ENCODE measurements around the gene MTRF1L.

DNA sequence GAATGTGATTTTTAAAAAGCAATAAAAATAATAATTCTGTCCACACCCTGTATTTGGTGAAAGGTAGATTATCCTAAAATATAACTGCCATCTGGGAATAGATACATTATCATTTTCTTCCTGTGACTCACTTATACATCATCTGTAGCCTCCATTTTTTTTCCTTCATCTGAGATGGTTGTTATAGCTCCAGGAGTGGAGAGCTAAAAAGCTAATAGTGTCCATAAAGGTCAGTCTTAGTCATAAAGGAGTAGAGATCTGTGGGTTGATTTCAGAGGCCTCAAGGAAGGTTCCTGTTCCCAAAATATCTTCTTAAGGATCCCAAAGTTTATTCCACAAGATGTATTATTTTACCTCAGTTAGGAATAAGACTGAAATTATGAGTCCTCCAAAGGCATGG lies 60.8 kb downstream of the MTRF1L start:
- TF ChIP-seq POLR2AphosphoS5 (IDR thresholded peaks at IDR 0.05; ENCODE audit: low read depth, low read length) (no peak), TAF1 (IDR thresholded peaks at IDR 0.05; ENCODE audit: borderline replicate concordance, low read depth, low read length) (no peak)
